NCI-H82 treated with DMSO at 0.1 percent for 48 hours (cell line): Measurements from ENCODE around the gene DUS2.
"Not testable (repeated sequence)": the region's sequence is repeated elsewhere in the genome, so short reads cannot be mapped to it uniquely, and the experiment has no call there.

ENCODE experiments used
- DNase-seq: peaks from one replicate; lab custom pipeline; 2025; ENCODE audit not compliant: unreplicated experiment; lab: John Stamatoyannopoulos, UW

DUS2 gene

DNA sequence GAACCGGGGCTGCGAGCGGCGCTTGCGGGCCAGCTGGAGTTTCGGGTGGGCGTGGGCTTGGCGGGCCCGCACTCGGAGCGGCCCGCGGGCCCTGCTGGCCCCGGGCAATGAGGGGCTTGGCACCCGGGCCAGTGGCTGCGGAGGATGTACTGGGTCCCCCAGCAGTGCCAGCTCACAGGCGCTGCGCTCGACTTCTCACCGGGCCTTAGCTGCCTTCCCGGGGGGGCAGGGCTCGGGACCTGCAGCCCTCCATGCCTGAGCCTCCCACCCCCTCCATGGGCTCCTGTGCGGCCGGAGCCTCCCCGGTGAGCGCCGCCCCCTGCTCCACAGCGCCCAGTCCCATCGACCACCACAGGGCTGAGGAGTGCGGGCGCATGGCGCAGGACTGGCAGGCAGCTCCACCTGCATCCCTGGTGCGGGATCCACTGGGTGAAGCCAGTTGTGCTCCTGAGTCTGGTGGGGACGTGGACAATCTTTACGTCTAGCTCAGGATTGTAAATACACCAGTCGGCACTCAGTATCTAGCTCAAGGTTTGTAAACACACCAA is 24.8 kb upstream of the DUS2 start:
- not testable (repeated sequence) for DNase-seq

- not testable (repeated sequence) for DNase-seq
Observed at GRCh38 chr16:67998779-67999688, 24.1 kb upstream of the DUS2 start, which contains the start of gene DPEP2. DPEP2 (minus strand) TSS chr16:67999484; CDS start chr16:67993212, 6,272 bp downstream.

DNA sequence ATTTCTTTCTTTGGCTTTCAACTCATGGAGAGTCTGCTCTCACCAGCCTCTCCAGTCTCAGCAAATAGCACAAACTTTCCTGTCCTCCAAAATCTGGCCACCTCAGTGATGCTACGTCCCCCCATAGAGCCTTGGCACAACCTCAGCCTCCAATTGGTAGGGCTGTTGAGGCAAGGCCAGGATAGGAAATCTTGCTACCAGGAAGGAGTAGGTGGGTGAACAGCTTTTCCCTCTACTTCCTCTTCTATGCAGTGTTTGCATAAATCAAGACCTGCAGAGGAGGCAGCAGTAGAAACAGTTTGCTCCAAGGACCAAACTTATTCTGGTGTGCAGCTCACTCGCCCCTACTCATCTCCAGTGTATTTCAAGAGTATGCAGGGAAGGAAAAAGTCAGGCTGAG is 23.1 kb upstream of the DUS2 start:
- DNase-seq: no peak

GRCh38 chr16:68000450-68000849 is 22.6 kb upstream of the DUS2 start:
- no peak for DNase-seq

DNA sequence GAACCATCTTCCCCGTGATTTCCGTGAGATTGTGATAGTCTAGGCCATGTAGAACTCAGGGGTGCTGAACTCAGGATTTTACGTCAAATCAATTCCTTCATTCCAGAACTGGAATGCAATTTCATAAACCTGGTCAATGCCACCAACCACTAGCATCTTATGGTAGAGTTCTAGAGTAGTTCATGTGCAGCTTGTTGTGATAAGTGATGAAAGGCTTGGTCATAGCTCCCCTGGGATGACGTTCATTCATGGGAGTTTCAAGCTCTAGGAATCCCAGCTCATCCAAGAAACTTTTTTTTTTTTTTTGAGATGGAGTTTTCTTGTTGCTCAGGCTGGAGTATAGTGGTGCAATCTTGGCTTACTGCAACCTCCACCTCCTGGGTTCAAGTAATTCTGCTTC is 20.1 kb upstream of the DUS2 start:
- DNase-seq: no peak

DNA sequence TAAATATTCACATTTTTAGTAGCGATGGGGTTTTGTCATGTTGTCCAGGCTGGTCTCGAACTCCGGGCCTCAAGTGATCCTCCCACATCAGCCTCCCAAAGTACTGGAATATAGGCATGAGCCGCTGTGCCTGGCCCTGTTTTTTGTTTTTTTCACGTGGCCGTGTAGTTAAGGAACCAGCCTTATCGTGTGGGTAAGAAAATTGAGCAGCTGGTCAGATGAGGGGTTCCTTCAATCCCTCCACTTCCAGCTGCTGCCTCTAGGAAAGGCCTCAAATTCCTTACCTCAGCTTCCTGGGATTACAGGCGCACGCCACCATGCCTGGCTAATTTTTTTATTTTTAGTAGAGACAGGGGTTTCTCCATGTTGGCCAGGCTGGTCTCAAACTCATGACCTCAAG is 17.9 kb upstream of the DUS2 start:
- DNase-seq: no peak

GRCh38 chr16:68005786-68006286 is 17.2 kb upstream of the DUS2 start:
- no peak for DNase-seq

DNA sequence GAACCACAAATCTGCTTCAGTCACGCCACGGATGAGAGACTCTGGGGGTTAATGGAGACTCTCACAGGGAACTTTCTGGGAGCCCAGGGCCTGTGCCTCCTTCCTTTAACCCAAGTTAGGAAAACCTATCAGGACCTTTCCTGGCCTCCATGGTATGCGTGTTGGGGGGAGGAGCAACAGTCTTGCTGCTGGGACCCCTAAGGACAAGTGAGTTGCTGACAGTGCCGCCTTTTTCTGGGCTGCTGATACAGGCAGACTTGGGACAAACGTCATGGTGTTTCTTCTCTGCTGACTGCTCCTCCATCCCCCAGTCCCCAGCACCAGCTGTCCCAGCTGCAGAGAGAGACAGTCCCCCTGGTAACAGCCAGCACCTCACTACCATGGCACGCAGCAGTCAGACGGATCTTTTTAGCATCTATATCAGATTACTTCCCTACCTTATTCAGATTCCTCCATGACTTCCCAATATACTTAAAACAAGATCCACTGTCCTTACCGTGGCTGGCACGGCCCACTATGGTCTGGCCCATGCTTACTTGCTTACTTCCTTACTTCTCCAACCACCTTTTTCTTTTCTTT is 13.8 kb upstream of the DUS2 start:
- DNase-seq: no peak

DNA sequence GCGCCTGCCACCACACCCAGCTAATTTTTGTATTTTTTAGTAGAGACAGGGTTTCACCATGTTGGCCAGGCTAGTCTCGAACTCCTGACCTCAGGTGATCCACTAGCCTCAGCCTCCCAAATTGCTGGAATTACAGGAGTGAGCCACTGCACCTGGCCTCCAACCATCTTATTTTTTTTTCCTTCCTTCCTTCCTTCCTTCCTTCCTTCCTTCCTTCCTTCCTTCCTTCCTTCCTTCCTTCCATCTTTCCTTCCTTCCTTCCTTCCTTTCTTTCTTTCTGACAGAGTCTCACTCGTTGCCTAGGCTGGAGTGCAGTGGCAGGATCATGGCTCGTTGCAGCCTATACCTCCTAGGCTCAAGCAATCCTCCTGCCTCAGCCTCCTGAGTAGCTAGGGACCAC is 13.2 kb upstream of the DUS2 start:
- DNase-seq: not testable (repeated sequence)

DNA sequence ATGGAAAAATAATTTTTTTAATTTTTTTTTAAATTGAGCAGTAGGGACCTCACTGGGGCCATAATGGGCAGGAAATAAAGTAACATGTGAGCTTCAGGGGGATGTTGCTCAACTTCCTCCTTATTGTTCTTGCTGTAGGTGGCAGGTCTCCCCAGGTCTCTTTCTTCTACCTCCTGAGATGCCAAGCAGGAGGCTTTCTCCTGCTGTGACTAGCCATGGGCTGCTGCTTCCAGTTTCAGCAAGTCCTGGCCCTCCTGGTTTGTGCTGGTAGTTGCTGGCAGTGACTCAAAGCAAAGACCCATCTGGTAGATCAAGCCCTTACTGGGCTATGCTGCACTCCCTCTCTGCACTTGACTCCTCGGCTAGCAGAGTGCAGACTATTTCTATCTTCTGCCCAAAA is 9.6 kb upstream of the DUS2 start:
- DNase-seq: no peak

- DNase-seq: no peak
Observed at GRCh38 chr16:68015681-68016080, 7.4 kb upstream of the DUS2 start, which contains the start of gene DPEP2NB. DPEP2NB (minus strand) TSS chr16:68015911; CDS start chr16:68015770, 141 bp downstream.

DNA sequence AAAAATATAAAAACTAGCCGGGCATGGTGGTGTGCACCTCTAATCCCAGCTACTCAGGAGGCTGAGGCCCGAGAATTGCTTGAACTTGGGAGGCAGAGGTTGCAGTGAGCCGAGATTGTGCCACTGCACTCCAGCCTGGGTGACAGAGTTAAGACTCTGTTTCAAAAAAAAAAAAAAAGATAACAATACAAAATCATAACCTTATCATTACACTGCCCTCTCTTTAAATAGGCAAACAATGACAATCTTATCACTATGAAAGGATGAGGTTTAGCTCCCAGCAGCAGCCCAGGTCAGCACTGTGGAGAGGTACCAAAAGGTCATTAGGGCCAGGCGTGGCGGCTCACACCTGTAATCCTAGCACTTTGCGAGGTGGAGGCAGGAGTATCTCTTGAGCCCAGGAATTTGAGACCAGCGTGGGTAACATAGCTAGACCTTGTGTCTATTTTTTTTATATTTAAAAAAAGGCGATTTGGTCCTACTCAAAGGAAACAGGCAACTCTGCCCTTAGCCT is 3.9 kb upstream of the DUS2 start:
- no peak for DNase-seq

DNA sequence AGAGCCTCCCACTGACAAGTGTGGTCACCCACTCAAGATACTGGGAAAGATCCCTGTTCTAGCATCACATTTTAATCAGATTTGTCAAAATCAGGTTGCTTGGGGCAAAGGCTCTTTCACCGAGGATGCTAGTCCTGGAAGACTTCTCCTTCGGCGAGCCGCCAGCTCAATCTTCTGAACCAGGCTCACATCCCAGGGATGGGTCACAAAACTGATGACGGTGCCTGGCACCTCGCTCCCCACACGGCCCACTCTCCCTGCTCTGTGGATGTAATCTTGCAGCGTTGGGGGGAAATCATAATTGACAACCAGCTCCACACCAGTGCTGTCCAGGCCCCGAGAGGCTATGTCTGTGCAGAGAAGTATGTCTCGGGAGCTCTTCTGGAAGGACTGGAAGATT is 1.6 kb upstream of the DUS2 start:
- DNase-seq: no peak

GRCh38 chr16:68022278-68022727 is 781 bp upstream of the DUS2 start:
- no peak for DNase-seq

GRCh38 chr16:68028996-68029395 is 5.9 kb downstream of the DUS2 start:
- DNase-seq: no peak

DNA sequence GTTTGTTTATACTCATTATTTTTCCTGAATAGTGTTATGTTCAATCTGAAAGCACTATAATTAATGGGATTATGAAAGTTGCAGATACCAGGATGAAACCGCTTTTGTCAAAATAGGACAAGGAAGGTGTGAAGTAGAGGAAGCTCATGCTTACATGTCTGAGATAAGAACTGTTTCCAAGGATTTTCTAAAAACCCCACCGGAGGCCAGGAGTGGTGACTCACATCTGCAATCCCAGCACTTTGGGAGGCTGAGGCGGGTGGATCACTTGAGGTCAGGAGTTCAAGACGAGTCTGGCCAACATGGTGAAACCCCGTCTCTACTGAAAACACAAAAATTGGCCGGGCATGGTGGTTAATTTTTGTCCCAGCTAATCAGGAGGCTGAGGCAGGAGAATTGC is 7.0 kb downstream of the DUS2 start:
- not testable (repeated sequence) for DNase-seq

- no peak for DNase-seq
Observed at GRCh38 chr16:68031951-68032350, 8.9 kb downstream of the DUS2 start.

DNA sequence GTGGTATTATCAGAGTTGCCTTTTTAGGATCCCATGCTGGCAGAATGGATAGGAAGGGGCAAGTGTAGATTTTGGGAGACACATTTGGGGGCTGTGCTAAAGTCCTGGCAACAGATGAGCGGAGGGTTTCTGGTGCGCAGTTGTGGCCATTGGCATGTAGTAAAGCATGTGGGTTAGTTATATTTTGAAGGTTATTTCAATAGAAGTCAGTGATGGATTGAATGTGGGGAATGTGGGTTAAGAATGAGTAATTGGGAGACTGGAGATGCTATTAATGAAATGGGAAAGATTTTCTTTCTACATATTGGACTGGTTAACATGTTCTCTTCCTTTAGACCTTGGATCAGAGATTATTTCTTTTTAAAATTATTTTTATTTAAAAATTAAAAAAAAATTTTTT is 10.0 kb downstream of the DUS2 start:
- DNase-seq: no peak

GRCh38 chr16:68035227-68035626 is 12.1 kb downstream of the DUS2 start:
- no peak for DNase-seq

- no peak for DNase-seq
Observed at GRCh38 chr16:68037841-68038597, 14.9 kb downstream of the DUS2 start.
